ENCODE results near the gene TRMT11. TPM values are rescaled to one million over a fixed set of nuclear protein-coding genes. Genes with fewer than 3 reads are reported as not detected.

TRMT11 gene
- total and polyA plus RNA-seq, 2 of the 13 experiments (the other 11 are each of a cell fraction or from before 2014, with no cell fraction given), result 42.2 to 81.9 TPM

DNA sequence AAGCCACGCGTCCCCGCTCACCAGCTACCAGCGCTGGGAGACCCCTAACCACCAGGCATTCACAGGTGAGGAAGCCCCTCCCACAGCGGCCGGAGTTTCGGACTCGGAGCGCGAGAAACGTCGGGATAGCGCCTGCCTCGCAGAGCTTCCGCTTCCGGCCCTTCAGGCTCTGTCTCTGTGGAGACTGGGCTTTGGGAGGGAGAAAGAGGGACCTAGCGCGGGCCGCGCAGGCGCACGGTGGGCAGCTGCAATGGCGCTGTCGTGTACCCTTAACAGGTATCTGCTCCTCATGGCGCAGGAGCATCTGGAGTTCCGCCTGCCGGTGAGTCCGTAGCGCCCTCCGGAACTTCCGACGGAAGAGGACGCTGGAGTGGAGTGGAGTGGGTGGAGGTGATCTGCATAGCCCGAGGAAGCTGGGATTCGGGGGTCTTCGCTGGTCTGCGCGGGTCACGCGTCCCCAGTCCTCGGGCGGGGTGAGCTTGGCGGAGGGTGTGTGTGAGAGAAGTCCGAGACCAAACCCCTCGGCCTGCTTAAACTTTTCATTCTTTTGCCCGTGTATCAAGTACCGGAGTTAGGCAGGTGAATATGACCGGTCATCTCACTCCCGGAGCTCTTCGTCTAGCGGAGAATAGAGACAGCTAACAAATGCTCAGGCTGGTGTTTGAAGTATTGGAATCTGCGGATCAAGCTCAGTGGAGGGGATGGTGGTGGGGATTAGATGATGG is at the start of gene TRMT11 (continued):
- TF ChIP-seq, protein P1, sequence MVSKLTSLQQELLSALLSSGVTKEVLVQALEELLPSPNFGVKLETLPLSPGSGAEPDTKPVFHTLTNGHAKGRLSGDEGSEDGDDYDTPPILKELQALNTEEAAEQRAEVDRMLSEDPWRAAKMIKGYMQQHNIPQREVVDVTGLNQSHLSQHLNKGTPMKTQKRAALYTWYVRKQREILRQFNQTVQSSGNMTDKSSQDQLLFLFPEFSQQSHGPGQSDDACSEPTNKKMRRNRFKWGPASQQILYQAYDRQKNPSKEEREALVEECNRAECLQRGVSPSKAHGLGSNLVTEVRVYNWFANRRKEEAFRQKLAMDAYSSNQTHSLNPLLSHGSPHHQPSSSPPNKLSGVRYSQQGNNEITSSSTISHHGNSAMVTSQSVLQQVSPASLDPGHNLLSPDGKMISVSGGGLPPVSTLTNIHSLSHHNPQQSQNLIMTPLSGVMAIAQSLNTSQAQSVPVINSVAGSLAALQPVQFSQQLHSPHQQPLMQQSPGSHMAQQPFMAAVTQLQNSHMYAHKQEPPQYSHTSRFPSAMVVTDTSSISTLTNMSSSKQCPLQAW (CRISPR knock-in tag; IDR thresholded peaks at IDR 0.05), result peak; percentile 97
- TF ChIP-seq, protein P2, sequence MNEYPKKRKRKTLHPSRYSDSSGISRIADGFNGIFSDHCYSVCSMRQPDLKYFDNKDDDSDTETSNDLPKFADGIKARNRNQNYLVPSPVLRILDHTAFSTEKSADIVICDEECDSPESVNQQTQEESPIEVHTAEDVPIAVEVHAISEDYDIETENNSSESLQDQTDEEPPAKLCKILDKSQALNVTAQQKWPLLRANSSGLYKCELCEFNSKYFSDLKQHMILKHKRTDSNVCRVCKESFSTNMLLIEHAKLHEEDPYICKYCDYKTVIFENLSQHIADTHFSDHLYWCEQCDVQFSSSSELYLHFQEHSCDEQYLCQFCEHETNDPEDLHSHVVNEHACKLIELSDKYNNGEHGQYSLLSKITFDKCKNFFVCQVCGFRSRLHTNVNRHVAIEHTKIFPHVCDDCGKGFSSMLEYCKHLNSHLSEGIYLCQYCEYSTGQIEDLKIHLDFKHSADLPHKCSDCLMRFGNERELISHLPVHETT (CRISPR knock-in tag; conservative IDR thresholded peaks at IDR 0.05), result no peak; the same call in 1 of the 2 replicates
- TF ChIP-seq, protein P3, sequence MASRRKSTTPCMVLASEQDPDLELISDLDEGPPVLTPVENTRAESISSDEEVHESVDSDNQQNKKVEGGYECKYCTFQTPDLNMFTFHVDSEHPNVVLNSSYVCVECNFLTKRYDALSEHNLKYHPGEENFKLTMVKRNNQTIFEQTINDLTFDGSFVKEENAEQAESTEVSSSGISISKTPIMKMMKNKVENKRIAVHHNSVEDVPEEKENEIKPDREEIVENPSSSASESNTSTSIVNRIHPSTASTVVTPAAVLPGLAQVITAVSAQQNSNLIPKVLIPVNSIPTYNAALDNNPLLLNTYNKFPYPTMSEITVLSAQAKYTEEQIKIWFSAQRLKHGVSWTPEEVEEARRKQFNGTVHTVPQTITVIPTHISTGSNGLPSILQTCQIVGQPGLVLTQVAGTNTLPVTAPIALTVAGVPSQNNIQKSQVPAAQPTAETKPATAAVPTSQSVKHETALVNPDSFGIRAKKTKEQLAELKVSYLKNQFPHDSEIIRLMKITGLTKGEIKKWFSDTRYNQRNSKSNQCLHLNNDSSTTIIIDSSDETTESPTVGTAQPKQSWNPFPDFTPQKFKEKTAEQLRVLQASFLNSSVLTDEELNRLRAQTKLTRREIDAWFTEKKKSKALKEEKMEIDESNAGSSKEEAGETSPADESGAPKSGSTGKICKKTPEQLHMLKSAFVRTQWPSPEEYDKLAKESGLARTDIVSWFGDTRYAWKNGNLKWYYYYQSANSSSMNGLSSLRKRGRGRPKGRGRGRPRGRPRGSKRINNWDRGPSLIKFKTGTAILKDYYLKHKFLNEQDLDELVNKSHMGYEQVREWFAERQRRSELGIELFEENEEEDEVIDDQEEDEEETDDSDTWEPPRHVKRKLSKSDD (CRISPR knock-in tag; IDR thresholded peaks at IDR 0.05; ENCODE audit: low read depth), result peak; percentile 77
- TF ChIP-seq ZBTB3 (CRISPR knock-in tag; IDR thresholded peaks at IDR 0.05; ENCODE audit: borderline replicate concordance, low read depth) (peak; percentile 93), ZNF124 (CRISPR knock-in tag; IDR thresholded peaks at IDR 0.05) (peak; percentile 85; the same call in 1 of the 2 replicates), ADNP (CRISPR knock-in tag; IDR thresholded peaks at IDR 0.05) (no peak), EP300 (IDR thresholded peaks at IDR 0.05; ENCODE audit: low read depth in 2 of 2, low read length in 2 of 2) (peak in 1 of 2 experiments; percentile 6; a peak in 3 of 4 replicates), EP300 (CRISPR knock-in tag; IDR thresholded peaks at IDR 0.05; ENCODE audit: borderline replicate concordance) (no peak), ZFP41 (CRISPR knock-in tag; IDR thresholded peaks at IDR 0.05; ENCODE audit: borderline replicate concordance) (peak; percentile 88; the same call in 1 of the 2 replicates), PRPF4 (IDR thresholded peaks at IDR 0.05; ENCODE audit: low read depth, low read length, poor library complexity, severe bottlenecking) (peak; percentile 36), FLYWCH1 (CRISPR knock-in tag; IDR thresholded peaks at IDR 0.05) (peak; percentile 50; the same call in 1 of the 2 replicates), CEBPG (CRISPR knock-in tag; IDR thresholded peaks at IDR 0.05) (peak; percentile 30), IKZF4 (CRISPR knock-in tag; IDR thresholded peaks at IDR 0.05; ENCODE audit: borderline replicate concordance, low read depth, not compliant biosample characterization) (peak; percentile 65), FOXK2 (IDR thresholded peaks at IDR 0.05) (no peak), MBNL3 (CRISPR knock-in tag; conservative IDR thresholded peaks at IDR 0.05) (no peak), TRAFD1 (CRISPR knock-in tag; IDR thresholded peaks at IDR 0.05; ENCODE audit: borderline replicate concordance) (no peak), THAP7 (CRISPR knock-in tag; IDR thresholded peaks at IDR 0.05) (no peak; the same call in 1 of the 2 replicates), ZNF543 (CRISPR knock-in tag; IDR thresholded peaks at IDR 0.05) (no peak)

Measured in HepG2 (cell line).